Activated CD4-positive, CD25-positive, alpha-beta regulatory T cell treated with anti-CD3 and anti-CD28 coated beads, Interleukin-2, amount 50 U/mL, for 16 hours (primary cell): ENCODE measurements around the gene PARL.

ENCODE experiments used
- DNase-seq: peaks from one replicate; pipeline ENCODE4 v3.0.0-alpha.2; 2020; ENCODE audit warnings: low read depth, low spot score

Gene PARL

GRCh38 chr3:183818041-183818620 is 66.5 kb downstream of the PARL start:
- no peak for DNase-seq

GRCh38 chr3:183817639-183818038 is 67.0 kb downstream of the PARL start:
- no peak for DNase-seq

GRCh38 chr3:183816681-183817510 is 67.8 kb downstream of the PARL start:
- no peak for DNase-seq

GRCh38 chr3:183815951-183816475 is 68.7 kb downstream of the PARL start:
- no peak for DNase-seq

- DNase-seq = no peak
Measured at GRCh38 chr3:183815563-183815940, 69.1 kb downstream of the PARL start.

GRCh38 chr3:183814240-183814639 is 70.4 kb downstream of the PARL start:
- DNase-seq = no peak

GRCh38 chr3:183812761-183813445 is 71.8 kb downstream of the PARL start:
- DNase-seq = no peak

GRCh38 chr3:183811638-183812037 is 73.0 kb downstream of the PARL start:
- DNase-seq = no peak

- DNase-seq = no peak
Measured at GRCh38 chr3:183810643-183811594, 73.8 kb downstream of the PARL start.

GRCh38 chr3:183809270-183809669 is 75.4 kb downstream of the PARL start:
- DNase-seq = no peak

- no peak for DNase-seq
Measured at GRCh38 chr3:183808355-183808754, 76.3 kb downstream of the PARL start.

- no peak for DNase-seq
Measured at GRCh38 chr3:183807881-183808280, 76.8 kb downstream of the PARL start.

- no peak for DNase-seq
Measured at GRCh38 chr3:183807209-183807728, 77.4 kb downstream of the PARL start.

GRCh38 chr3:183802989-183803388 is 81.7 kb downstream of the PARL start:
- no peak for DNase-seq

- DNase-seq = no peak
Measured at GRCh38 chr3:183801601-183802000, 83.1 kb downstream of the PARL start.

GRCh38 chr3:183800243-183800863 is 84.3 kb downstream of the PARL start:
- no peak for DNase-seq

- no peak for DNase-seq
Measured at GRCh38 chr3:183799461-183799860, 85.2 kb downstream of the PARL start.

- no peak for DNase-seq
Measured at GRCh38 chr3:183797996-183798395, 86.7 kb downstream of the PARL start.

GRCh38 chr3:183796372-183796771 is 88.3 kb downstream of the PARL start:
- no peak for DNase-seq

- DNase-seq = no peak
Measured at GRCh38 chr3:183794452-183794851, 90.2 kb downstream of the PARL start.

GRCh38 chr3:183792976-183793375 is 91.7 kb downstream of the PARL start:
- no peak for DNase-seq
